Measurements from ENCODE around the gene FXYD3. TPM values are rescaled to one million over a fixed set of nuclear protein-coding genes. Genes with fewer than 3 reads are reported as not detected.

Gene FXYD3
- total RNA-seq, 1 donor from 2014 or later, result not detected

- H3K27ac Mint-ChIP-seq (ENCODE audit: unreplicated experiment), result no peak overlapping the region
- FAIRE-seq (peak; percentile 43), DNase-seq (ENCODE audit: low read depth) (peak; percentile 28)
- Histone ChIP-seq H3K27ac (ENCODE audit: low read depth, low read length) (no peak overlapping the region), H4K20me1 (ENCODE audit: insufficient read depth, low read length) (no peaks in the 10 kb centered on the region), H3K9me3 (ENCODE audit: insufficient read depth, low read depth, low read length) (no peaks in the 10 kb centered on the region), H3K79me2 (ENCODE audit: insufficient read depth, low read length) (no peaks in the 10 kb centered on the region), H3K36me3 (ENCODE audit: insufficient read depth, low read length) (no peaks in the 10 kb centered on the region), H3K4me1 (ENCODE audit: insufficient read depth, low read length) (peaks cover 17% of the 10 kb centered on the region), H3K4me2 (ENCODE audit: low read length) (peak overlapping the region; percentile 77), H3K9ac (ENCODE audit: low read length) (no peak overlapping the region), H2AFZ (ENCODE audit: low read depth, low read length) (peak overlapping the region; percentile 80), H3K4me3 (ENCODE audit: insufficient read depth, low read depth, low read length) (no peak overlapping the region), H3K27me3 (ENCODE audit: insufficient read depth, low read length) (no peaks in the 10 kb centered on the region)
- TF ChIP-seq CTCF (IDR thresholded peaks at IDR 0.05; ENCODE audit: insufficient read depth, low read depth, low read length) (peak; percentile 33), EZH2 (IDR thresholded peaks at IDR 0.05; ENCODE audit: insufficient read depth, low read length) (no peak)
- H3K9me3 Mint-ChIP-seq (ENCODE audit: unreplicated experiment), result no peaks in the 10 kb centered on the region
- H3K27me3 Mint-ChIP-seq (ENCODE audit: low read depth, unreplicated experiment), result peaks cover 9% of the 10 kb centered on the region
- no peak overlapping the region for H3K4me3 Mint-ChIP-seq (ENCODE audit: unreplicated experiment)
- H3K36me3 Mint-ChIP-seq (ENCODE audit: low read depth, unreplicated experiment), result no peaks in the 10 kb centered on the region
- H3K4me1 Mint-ChIP-seq (ENCODE audit: low read depth, unreplicated experiment), result peaks cover 5% of the 10 kb centered on the region
These were observed 25.0 kb upstream of the FXYD3 start for GRCh38 chr19:35090506-35091214.

- no peaks in the 10 kb centered on the region for H3K79me2 ChIP-seq (ENCODE audit: insufficient read depth, low read length)
- H3K4me1 ChIP-seq (ENCODE audit: insufficient read depth, low read length), result peaks cover 12% of the 10 kb centered on the region
- FAIRE-seq (no peak), DNase-seq (ENCODE audit: low read depth) (no peak)
- Mint-ChIP-seq H3K36me3 (ENCODE audit: low read depth, unreplicated experiment) (no peaks in the 10 kb centered on the region), H3K27me3 (ENCODE audit: low read depth, unreplicated experiment) (peaks cover 14% of the 10 kb centered on the region), H3K9me3 (ENCODE audit: unreplicated experiment) (no peaks in the 10 kb centered on the region), H3K4me3 (ENCODE audit: unreplicated experiment) (no peak overlapping the region), H3K4me1 (ENCODE audit: low read depth, unreplicated experiment) (peaks cover 4% of the 10 kb centered on the region), H3K27ac (ENCODE audit: unreplicated experiment) (no peak overlapping the region)
- H3K9me3 ChIP-seq (ENCODE audit: insufficient read depth, low read depth, low read length), result no peaks in the 10 kb centered on the region
- no peak for TF ChIP-seq CTCF (IDR thresholded peaks at IDR 0.05; ENCODE audit: insufficient read depth, low read depth, low read length)
- no peak for TF ChIP-seq EZH2 (IDR thresholded peaks at IDR 0.05; ENCODE audit: insufficient read depth, low read length)
- no peaks in the 10 kb centered on the region for H4K20me1 ChIP-seq (ENCODE audit: insufficient read depth, low read length)
- H3K9ac ChIP-seq (ENCODE audit: low read length), result no peak overlapping the region
- no peak overlapping the region for H3K4me3 ChIP-seq (ENCODE audit: insufficient read depth, low read depth, low read length)
- H2AFZ ChIP-seq (ENCODE audit: low read depth, low read length), result no peak overlapping the region
- no peak overlapping the region for H3K27ac ChIP-seq (ENCODE audit: low read depth, low read length)
- no peak overlapping the region for H3K4me2 ChIP-seq (ENCODE audit: low read length)
- no peaks in the 10 kb centered on the region for H3K27me3 ChIP-seq (ENCODE audit: insufficient read depth, low read length)
- no peaks in the 10 kb centered on the region for H3K36me3 ChIP-seq (ENCODE audit: insufficient read depth, low read length)
These were observed 22.2 kb upstream of the FXYD3 start for GRCh38 chr19:35093430-35093829.

GRCh38 chr19:35093941-35094647 is 21.5 kb upstream of the FXYD3 start:
- Histone ChIP-seq H3K4me3 (ENCODE audit: insufficient read depth, low read depth, low read length) (no peak overlapping the region), H3K4me2 (ENCODE audit: low read length) (no peak overlapping the region), H3K36me3 (ENCODE audit: insufficient read depth, low read length) (no peaks in the 10 kb centered on the region), H3K79me2 (ENCODE audit: insufficient read depth, low read length) (no peaks in the 10 kb centered on the region), H3K9me3 (ENCODE audit: insufficient read depth, low read depth, low read length) (no peaks in the 10 kb centered on the region), H3K27ac (ENCODE audit: low read depth, low read length) (no peak overlapping the region), H3K27me3 (ENCODE audit: insufficient read depth, low read length) (no peaks in the 10 kb centered on the region), H4K20me1 (ENCODE audit: insufficient read depth, low read length) (no peaks in the 10 kb centered on the region), H3K9ac (ENCODE audit: low read length) (no peak overlapping the region), H3K4me1 (ENCODE audit: insufficient read depth, low read length) (peaks cover 6% of the 10 kb centered on the region), H2AFZ (ENCODE audit: low read depth, low read length) (no peak overlapping the region)
- H3K27me3 Mint-ChIP-seq (ENCODE audit: low read depth, unreplicated experiment), result peaks cover 14% of the 10 kb centered on the region
- no peak overlapping the region for H3K4me3 Mint-ChIP-seq (ENCODE audit: unreplicated experiment)
- no peak for DNase-seq (ENCODE audit: low read depth)
- no peaks in the 10 kb centered on the region for H3K4me1 Mint-ChIP-seq (ENCODE audit: low read depth, unreplicated experiment)
- no peaks in the 10 kb centered on the region for H3K36me3 Mint-ChIP-seq (ENCODE audit: low read depth, unreplicated experiment)
- TF ChIP-seq CTCF (IDR thresholded peaks at IDR 0.05; ENCODE audit: insufficient read depth, low read depth, low read length) (no peak), EZH2 (IDR thresholded peaks at IDR 0.05; ENCODE audit: insufficient read depth, low read length) (no peak)
- no peaks in the 10 kb centered on the region for H3K9me3 Mint-ChIP-seq (ENCODE audit: unreplicated experiment)
- FAIRE-seq, result no peak
- H3K27ac Mint-ChIP-seq (ENCODE audit: unreplicated experiment), result no peak overlapping the region

Data from astrocyte (in vitro differentiated cells and primary cell).